MM.1S (cell line): ENCODE measurements around the gene FGD6.

ENCODE experiments used
- CTCF ChIP-seq: fragments of 300-600 bp; sonication (generic); IDR thresholded peaks from 2 replicates; pipeline ENCODE4 v1.5.1; 2016; ENCODE audit warnings: antibody characterized with exemption, low read length, mixed read lengths
- EZH2 ChIP-seq: fragments of 300-600 bp; sonication (generic); optimal IDR thresholded peaks from 2 replicates; pipeline ENCODE3; 2017; ENCODE audit warnings: low read depth, mild to moderate bottlenecking, antibody characterized with exemption, low read length, mixed read lengths
- EZH2phosphoT487 ChIP-seq: fragments of 300-600 bp; sonication (generic); IDR thresholded peaks from 2 replicates; pipeline ENCODE4 v1.6.1; 2018; ENCODE audit warnings: antibody characterized with exemption, low read length

GRCh38 chr12:95173392-95174251 lies 43.6 kb downstream of the FGD6 start:
- TF ChIP-seq CTCF, result no peak
- no peak for TF ChIP-seq EZH2
- TF ChIP-seq EZH2phosphoT487, result no peak
